Parathyroid adenoma (tissue), 2 donors: ENCODE results near the gene CARMIL3.

Experiments used
- H2AFZ ChIP-seq: fragments of 300-600 bp; sonication (generic); one replicate; pipeline ENCODE4 v1.7.0; 2017; ENCODE audit warnings: antibody characterized with exemption, mild to moderate bottlenecking
- H3K27ac ChIP-seq: fragments of 300-600 bp; sonication (generic); one replicate; pipeline ENCODE4 v1.7.0; 2017
- H3K27me3 ChIP-seq: fragments of 300-600 bp; sonication (generic); one replicate; pipeline ENCODE4 v1.7.0; 2017; ENCODE audit warnings: low read length; ENCODE audit not compliant: control insufficient read depth, insufficient read depth
- H3K36me3 ChIP-seq: fragments of 300-600 bp; sonication (generic); one replicate; pipeline ENCODE4 v1.7.0; 2017; ENCODE audit warnings: low read length; ENCODE audit not compliant: control insufficient read depth, insufficient read depth
- H3K4me1 ChIP-seq: fragments of 300-600 bp; sonication (generic); one replicate; pipeline ENCODE4 v1.7.0; 2017; ENCODE audit warnings: control low read depth
- H3K4me2 ChIP-seq: fragments of 300-600 bp; sonication (generic); one replicate; pipeline ENCODE4 v1.7.0; 2017; ENCODE audit warnings: low read length
- H3K4me3 ChIP-seq: fragments of 300-600 bp; sonication (generic); one replicate; pipeline ENCODE4 v1.7.0; 2017; ENCODE audit warnings: low read depth, low read length
- H3K79me2 ChIP-seq: fragments of 300-600 bp; sonication (generic); one replicate; pipeline ENCODE4 v1.7.0; 2017; ENCODE audit warnings: control low read depth
- H3K9ac ChIP-seq: fragments of 300-600 bp; sonication (generic); one replicate; pipeline ENCODE4 v1.7.0; 2017; ENCODE audit warnings: mild to moderate bottlenecking
- H3K9me3 ChIP-seq: fragments of 300-600 bp; sonication (generic); one replicate; pipeline ENCODE4 v1.7.0; 2017; ENCODE audit warnings: low read length; ENCODE audit not compliant: control insufficient read depth
- TF ChIP-seq, protein P1 (sequence below): fragments of 300-600 bp; sonication (generic); IDR thresholded peaks from one replicate; pipeline ENCODE4 v1.7.0; 2017; ENCODE audit warnings: antibody characterized with exemption, mild to moderate bottlenecking
- donor health status: primary hyperparathyroidism.

The CARMIL3 gene

DNA sequence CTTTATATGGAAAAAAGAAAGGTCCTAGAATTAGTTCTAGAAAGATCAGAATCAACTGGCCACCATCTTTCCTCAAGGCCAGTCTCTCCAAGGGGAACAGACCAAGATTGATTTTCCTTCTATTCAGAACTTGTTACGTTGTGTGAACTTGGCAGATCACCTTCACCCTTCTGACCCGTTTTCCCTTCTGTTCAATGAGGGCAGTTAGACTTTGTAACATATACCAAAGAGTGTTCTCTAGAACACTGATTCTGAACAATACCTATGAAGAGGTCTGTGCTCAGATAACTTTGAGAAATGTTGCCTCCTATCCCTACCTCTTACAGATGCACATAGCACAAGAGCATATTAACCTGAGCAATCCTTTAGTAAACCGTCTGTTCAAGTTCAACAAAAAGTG, 31.7 kb downstream of the CARMIL3 start:
- no peaks in the 10 kb centered on the region for H3K9me3 ChIP-seq
- H3K27ac ChIP-seq = no peak overlapping the region
- no peaks in the 10 kb centered on the region for H3K36me3 ChIP-seq
- H3K27me3 ChIP-seq = no peaks in the 10 kb centered on the region
- peaks cover 24% of the 10 kb centered on the region for H3K4me1 ChIP-seq
- H3K79me2 ChIP-seq = no peaks in the 10 kb centered on the region
- no peak overlapping the region for H3K4me2 ChIP-seq
- TF ChIP-seq, protein P1, sequence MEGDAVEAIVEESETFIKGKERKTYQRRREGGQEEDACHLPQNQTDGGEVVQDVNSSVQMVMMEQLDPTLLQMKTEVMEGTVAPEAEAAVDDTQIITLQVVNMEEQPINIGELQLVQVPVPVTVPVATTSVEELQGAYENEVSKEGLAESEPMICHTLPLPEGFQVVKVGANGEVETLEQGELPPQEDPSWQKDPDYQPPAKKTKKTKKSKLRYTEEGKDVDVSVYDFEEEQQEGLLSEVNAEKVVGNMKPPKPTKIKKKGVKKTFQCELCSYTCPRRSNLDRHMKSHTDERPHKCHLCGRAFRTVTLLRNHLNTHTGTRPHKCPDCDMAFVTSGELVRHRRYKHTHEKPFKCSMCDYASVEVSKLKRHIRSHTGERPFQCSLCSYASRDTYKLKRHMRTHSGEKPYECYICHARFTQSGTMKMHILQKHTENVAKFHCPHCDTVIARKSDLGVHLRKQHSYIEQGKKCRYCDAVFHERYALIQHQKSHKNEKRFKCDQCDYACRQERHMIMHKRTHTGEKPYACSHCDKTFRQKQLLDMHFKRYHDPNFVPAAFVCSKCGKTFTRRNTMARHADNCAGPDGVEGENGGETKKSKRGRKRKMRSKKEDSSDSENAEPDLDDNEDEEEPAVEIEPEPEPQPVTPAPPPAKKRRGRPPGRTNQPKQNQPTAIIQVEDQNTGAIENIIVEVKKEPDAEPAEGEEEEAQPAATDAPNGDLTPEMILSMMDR = no peak
- no peak overlapping the region for H3K9ac ChIP-seq
- no peak overlapping the region for H2AFZ ChIP-seq
- H3K4me3 ChIP-seq = no peak overlapping the region

DNA sequence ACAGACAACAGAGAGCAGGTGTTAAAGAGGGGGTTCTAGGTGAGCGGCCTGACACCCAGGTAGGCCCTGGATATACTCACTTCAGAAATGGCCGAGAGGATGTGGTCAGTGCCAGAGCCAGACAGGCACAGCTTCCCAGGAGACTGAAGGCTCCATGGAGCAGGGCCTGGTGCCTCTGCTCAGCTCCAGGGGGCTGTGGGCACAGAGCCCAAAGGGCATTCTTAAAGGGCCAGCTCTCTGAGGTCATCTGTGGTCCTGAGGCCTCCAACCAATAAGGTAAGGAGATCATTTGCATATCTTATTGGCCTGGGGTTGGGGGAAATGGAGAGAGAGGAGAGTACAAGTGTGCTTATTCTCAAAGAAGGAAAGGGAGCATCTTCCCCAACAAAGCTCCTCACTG, 32.6 kb downstream of the CARMIL3 start:
- Histone ChIP-seq H3K4me2 (no peak overlapping the region), H3K36me3 (no peaks in the 10 kb centered on the region), H3K9me3 (no peaks in the 10 kb centered on the region), H3K27ac (no peak overlapping the region), H3K27me3 (no peaks in the 10 kb centered on the region), H3K4me1 (peaks cover 24% of the 10 kb centered on the region), H3K9ac (no peak overlapping the region), H2AFZ (no peak overlapping the region), H3K79me2 (no peaks in the 10 kb centered on the region), H3K4me3 (no peak overlapping the region)
- TF ChIP-seq, protein P1 = no peak

DNA sequence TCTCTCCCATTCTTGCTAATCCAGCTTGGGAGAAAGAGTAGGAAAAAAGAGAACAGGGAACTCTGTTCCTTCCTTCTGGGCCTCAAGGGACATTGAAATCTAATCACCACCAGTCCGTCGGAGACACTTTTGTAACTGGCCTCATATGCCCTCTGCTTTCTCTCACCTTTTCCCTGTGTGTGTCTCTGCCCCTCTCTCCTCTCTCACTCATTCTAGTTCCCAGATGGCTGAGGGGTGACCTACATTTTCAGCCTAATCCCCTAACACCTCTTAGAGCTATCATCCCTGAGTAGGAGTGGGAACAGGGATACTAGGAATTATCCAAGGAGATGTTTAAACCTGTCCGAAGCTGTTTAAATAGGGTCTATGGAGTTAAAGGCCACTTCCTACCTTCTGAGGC, 33.4 kb downstream of the CARMIL3 start:
- H3K4me1 ChIP-seq = peaks cover 20% of the 10 kb centered on the region
- H3K9ac ChIP-seq = no peak overlapping the region
- H2AFZ ChIP-seq = no peak overlapping the region
- H3K4me2 ChIP-seq = no peak overlapping the region
- no peaks in the 10 kb centered on the region for H3K79me2 ChIP-seq
- H3K27ac ChIP-seq = no peak overlapping the region
- no peaks in the 10 kb centered on the region for H3K27me3 ChIP-seq
- no peaks in the 10 kb centered on the region for H3K36me3 ChIP-seq
- no peak overlapping the region for H3K4me3 ChIP-seq
- TF ChIP-seq, protein P1 = no peak
- H3K9me3 ChIP-seq = no peaks in the 10 kb centered on the region

DNA sequence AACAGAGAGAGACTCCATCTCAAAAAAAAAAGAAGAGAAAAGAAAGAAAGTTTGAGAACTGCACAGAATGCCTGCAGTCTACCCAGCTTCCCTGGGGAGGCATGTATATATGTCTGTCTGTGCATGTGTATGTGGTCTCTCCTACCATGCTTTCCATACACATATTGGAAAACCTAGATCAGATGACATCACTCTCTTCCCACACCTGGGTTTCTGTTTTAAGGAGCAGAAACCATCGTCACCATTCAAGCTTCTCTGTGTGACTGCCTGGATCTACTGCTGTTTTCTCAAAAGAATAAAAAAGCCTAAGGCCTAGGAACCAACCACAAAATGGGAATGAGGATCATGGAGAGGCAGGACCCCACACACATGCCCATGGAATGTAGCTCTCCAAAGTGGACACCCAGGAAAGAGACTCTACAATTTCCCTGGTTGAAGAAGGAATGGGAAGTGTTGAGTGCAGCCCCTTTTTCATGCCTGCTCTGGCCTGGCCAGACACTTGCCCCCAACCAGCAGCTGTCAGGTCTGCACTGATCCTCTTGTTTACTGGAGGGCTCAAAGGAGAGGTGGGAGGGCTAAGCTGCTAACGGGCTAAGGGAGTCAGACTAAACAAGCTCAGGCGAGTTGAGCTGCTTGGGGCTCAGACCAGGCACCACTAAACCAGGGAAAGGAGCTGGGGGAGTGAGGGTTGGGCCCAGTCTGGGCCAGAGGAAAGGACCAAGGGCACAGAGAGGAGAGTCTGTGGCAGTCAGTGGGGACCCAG, 34.6 kb downstream of the CARMIL3 start:
- Histone ChIP-seq H3K4me1 (peaks cover 13% of the 10 kb centered on the region), H3K4me2 (no peak overlapping the region), H3K79me2 (no peaks in the 10 kb centered on the region), H2AFZ (no peak overlapping the region), H3K27me3 (no peaks in the 10 kb centered on the region), H3K4me3 (no peak overlapping the region), H3K36me3 (no peaks in the 10 kb centered on the region), H3K9me3 (no peaks in the 10 kb centered on the region), H3K9ac (no peak overlapping the region), H3K27ac (no peak overlapping the region)
- TF ChIP-seq, protein P1 = no peak

DNA sequence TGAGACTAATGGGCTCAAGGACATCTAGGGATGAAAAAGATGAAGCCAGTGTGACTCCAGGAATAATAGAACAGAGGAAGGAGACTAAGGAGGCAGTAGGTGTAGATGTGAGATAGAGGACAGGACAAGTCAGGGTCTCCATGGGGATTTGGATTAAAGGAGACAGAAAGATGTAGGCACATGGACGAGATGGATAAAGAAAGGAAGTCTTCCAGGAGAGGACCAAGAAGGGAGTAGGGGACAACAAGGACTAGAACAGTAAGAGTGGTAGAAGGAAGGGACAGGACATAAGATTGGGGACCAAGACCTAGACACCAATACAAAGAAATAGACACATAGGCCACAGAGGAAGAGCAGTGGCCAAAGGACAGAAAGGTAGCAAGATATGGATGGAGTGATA, 35.2 kb downstream of the CARMIL3 start:
- Histone ChIP-seq H3K79me2 (no peaks in the 10 kb centered on the region), H3K27me3 (no peaks in the 10 kb centered on the region), H3K4me2 (no peak overlapping the region), H3K9me3 (no peaks in the 10 kb centered on the region), H3K4me3 (no peak overlapping the region), H3K27ac (no peak overlapping the region), H3K36me3 (no peaks in the 10 kb centered on the region), H3K4me1 (peaks cover 10% of the 10 kb centered on the region), H3K9ac (no peak overlapping the region), H2AFZ (no peak overlapping the region)
- TF ChIP-seq, protein P1 = no peak
